GM18867 (cell line): ENCODE data around the gene NUDT15.
"Not testable (repeated sequence)": the region's sequence is repeated elsewhere in the genome, so short reads cannot be mapped to it uniquely, and the experiment has no call there.

Experiments
- ATAC-seq: cut with Tn5 transposase; IDR thresholded peaks from one replicate; pipeline ENCODE4 v1.9.1; 2021; ENCODE audit warnings: mild to moderate bottlenecking, moderate library complexity; ENCODE audit not compliant: unreplicated experiment

The NUDT15 gene

GRCh38 chr13:48040896-48041295, 3.4 kb downstream of the NUDT15 start:
- no peak for ATAC-seq

GRCh38 chr13:48042894-48043293, 5.4 kb downstream of the NUDT15 start:
- ATAC-seq: no peak

- no peak for ATAC-seq
Measured at GRCh38 chr13:48043789-48044503, 6.4 kb downstream of the NUDT15 start.

GRCh38 chr13:48050550-48050949, 13.0 kb downstream of the NUDT15 start:
- ATAC-seq: no peak

- ATAC-seq: no peak
Measured at GRCh38 chr13:48054601-48055000, 17.1 kb downstream of the NUDT15 start.

GRCh38 chr13:48055712-48056111, 18.2 kb downstream of the NUDT15 start:
- no peak for ATAC-seq

- not testable (repeated sequence) for ATAC-seq
Measured at GRCh38 chr13:48058536-48058935, 21.0 kb downstream of the NUDT15 start.

- ATAC-seq: not testable (repeated sequence)
Measured at GRCh38 chr13:48059951-48060350, 22.4 kb downstream of the NUDT15 start.

GRCh38 chr13:48066310-48066989, 28.9 kb downstream of the NUDT15 start:
- no peak for ATAC-seq

GRCh38 chr13:48068036-48068435, 30.5 kb downstream of the NUDT15 start:
- no peak for ATAC-seq

GRCh38 chr13:48068952-48069351, 31.4 kb downstream of the NUDT15 start:
- ATAC-seq: no peak

GRCh38 chr13:48069573-48069972, 32.0 kb downstream of the NUDT15 start:
- ATAC-seq: no peak

GRCh38 chr13:48070942-48071341, 33.4 kb downstream of the NUDT15 start:
- ATAC-seq: no peak

- no peak for ATAC-seq
Measured at GRCh38 chr13:48072304-48072703, 34.8 kb downstream of the NUDT15 start.

GRCh38 chr13:48072787-48073186, 35.3 kb downstream of the NUDT15 start:
- no peak for ATAC-seq

- ATAC-seq: no peak
Measured at GRCh38 chr13:48074006-48074405, 36.5 kb downstream of the NUDT15 start.

- ATAC-seq: peak; percentile 99
Measured at GRCh38 chr13:48078251-48078656, 40.7 kb downstream of the NUDT15 start.

GRCh38 chr13:48081739-48082138, 44.2 kb downstream of the NUDT15 start:
- ATAC-seq: no peak

GRCh38 chr13:48086272-48086671, 48.7 kb downstream of the NUDT15 start:
- ATAC-seq: no peak

- no peak for ATAC-seq
Measured at GRCh38 chr13:48093588-48093987, 56.1 kb downstream of the NUDT15 start.

- ATAC-seq: peak; percentile 8
Measured at GRCh38 chr13:48094404-48094780, 56.9 kb downstream of the NUDT15 start.

- ATAC-seq: peak; percentile 96
Measured at GRCh38 chr13:48094781-48095502, 57.4 kb downstream of the NUDT15 start, which contains the start of gene MED4. MED4 (minus strand) TSS chr13:48095104; CDS start chr13:48095078, 26 bp downstream.
